HG03558 (cell line): ENCODE measurements around the gene ADAR.

Experiments
- ATAC-seq: cut with Tn5 transposase; IDR thresholded peaks from one replicate; pipeline ENCODE4 v1.9.1; 2021; ENCODE audit warnings: moderate number of reproducible peaks; ENCODE audit not compliant: unreplicated experiment; ENCODE audit errors: extremely low read depth

The ADAR gene

GRCh38 chr1:154619181-154619948, 11.4 kb upstream of the ADAR start:
- ATAC-seq: no peak

GRCh38 chr1:154616659-154617345, 8.8 kb upstream of the ADAR start:
- ATAC-seq: no peak

- no peak for ATAC-seq
Observed at GRCh38 chr1:154615411-154615810, 7.4 kb upstream of the ADAR start.

GRCh38 chr1:154614901-154615300, 6.9 kb upstream of the ADAR start:
- ATAC-seq: no peak

GRCh38 chr1:154614247-154614646, 6.3 kb upstream of the ADAR start:
- no peak for ATAC-seq

GRCh38 chr1:154611150-154611862, 3.3 kb upstream of the ADAR start:
- ATAC-seq: no peak

- no peak for ATAC-seq
Observed at GRCh38 chr1:154609398-154610380, 1.7 kb upstream of the ADAR start.

GRCh38 chr1:154608397-154609270, 648 bp upstream of the ADAR start:
- ATAC-seq: no peak

- no peak for ATAC-seq
Observed at GRCh38 chr1:154607106-154607608, 829 bp downstream of the ADAR start.

GRCh38 chr1:154605534-154605933, 2.5 kb downstream of the ADAR start:
- no peak for ATAC-seq

GRCh38 chr1:154603317-154603716, 4.7 kb downstream of the ADAR start:
- no peak for ATAC-seq

GRCh38 chr1:154599658-154600057, 8.3 kb downstream of the ADAR start:
- no peak for ATAC-seq

- no peak for ATAC-seq
Observed at GRCh38 chr1:154598871-154599635, 8.9 kb downstream of the ADAR start.

GRCh38 chr1:154595621-154596020, 12.4 kb downstream of the ADAR start:
- no peak for ATAC-seq

- ATAC-seq: no peak
Observed at GRCh38 chr1:154594811-154595210, 13.2 kb downstream of the ADAR start.

- no peak for ATAC-seq
Observed at GRCh38 chr1:154593390-154593789, 14.6 kb downstream of the ADAR start.

- no peak for ATAC-seq
Observed at GRCh38 chr1:154591206-154591605, 16.8 kb downstream of the ADAR start.

GRCh38 chr1:154590756-154591155, 17.2 kb downstream of the ADAR start:
- ATAC-seq: no peak
